ENCODE measurements around the gene NAV1.

The NAV1 gene

GRCh38 chr1:201554789-201555592, 16.1 kb downstream of the NAV1 start:
- no peaks in the 10 kb centered on the region for H3K9me3 ChIP-seq
- no peak overlapping the region for H3K4me3 ChIP-seq (ENCODE audit: low read depth in 1 of 2, low read length in 1 of 2)
- H3K27me3 ChIP-seq, result no peaks in the 10 kb centered on the region
- no peaks in the 10 kb centered on the region for H3K36me3 ChIP-seq
- no peak overlapping the region for H3K27ac ChIP-seq
- H3K4me1 ChIP-seq (ENCODE audit: control insufficient read depth in 1 of 2, insufficient read depth in 1 of 2, low read depth in 1 of 2, low read length in 1 of 2), result peaks cover 0 to 5% of the 10 kb centered on the region in 2 experiments
- TF ChIP-seq, protein P1, sequence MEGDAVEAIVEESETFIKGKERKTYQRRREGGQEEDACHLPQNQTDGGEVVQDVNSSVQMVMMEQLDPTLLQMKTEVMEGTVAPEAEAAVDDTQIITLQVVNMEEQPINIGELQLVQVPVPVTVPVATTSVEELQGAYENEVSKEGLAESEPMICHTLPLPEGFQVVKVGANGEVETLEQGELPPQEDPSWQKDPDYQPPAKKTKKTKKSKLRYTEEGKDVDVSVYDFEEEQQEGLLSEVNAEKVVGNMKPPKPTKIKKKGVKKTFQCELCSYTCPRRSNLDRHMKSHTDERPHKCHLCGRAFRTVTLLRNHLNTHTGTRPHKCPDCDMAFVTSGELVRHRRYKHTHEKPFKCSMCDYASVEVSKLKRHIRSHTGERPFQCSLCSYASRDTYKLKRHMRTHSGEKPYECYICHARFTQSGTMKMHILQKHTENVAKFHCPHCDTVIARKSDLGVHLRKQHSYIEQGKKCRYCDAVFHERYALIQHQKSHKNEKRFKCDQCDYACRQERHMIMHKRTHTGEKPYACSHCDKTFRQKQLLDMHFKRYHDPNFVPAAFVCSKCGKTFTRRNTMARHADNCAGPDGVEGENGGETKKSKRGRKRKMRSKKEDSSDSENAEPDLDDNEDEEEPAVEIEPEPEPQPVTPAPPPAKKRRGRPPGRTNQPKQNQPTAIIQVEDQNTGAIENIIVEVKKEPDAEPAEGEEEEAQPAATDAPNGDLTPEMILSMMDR (IDR thresholded peaks at IDR 0.05), result no peak

GRCh38 chr1:201555593-201555945, 16.6 kb downstream of the NAV1 start:
- TF ChIP-seq, protein P1 (IDR thresholded peaks at IDR 0.05), result no peak
- H3K9me3 ChIP-seq, result no peaks in the 10 kb centered on the region
- H3K27ac ChIP-seq, result no peak overlapping the region
- no peaks in the 10 kb centered on the region for H3K36me3 ChIP-seq
- H3K4me1 ChIP-seq (ENCODE audit: control insufficient read depth in 1 of 2, insufficient read depth in 1 of 2, low read depth in 1 of 2, low read length in 1 of 2), result peaks cover 0 to 5% of the 10 kb centered on the region in 2 experiments
- no peaks in the 10 kb centered on the region for H3K27me3 ChIP-seq
- no peak overlapping the region for H3K4me3 ChIP-seq (ENCODE audit: low read depth in 1 of 2, low read length in 1 of 2)

DNA sequence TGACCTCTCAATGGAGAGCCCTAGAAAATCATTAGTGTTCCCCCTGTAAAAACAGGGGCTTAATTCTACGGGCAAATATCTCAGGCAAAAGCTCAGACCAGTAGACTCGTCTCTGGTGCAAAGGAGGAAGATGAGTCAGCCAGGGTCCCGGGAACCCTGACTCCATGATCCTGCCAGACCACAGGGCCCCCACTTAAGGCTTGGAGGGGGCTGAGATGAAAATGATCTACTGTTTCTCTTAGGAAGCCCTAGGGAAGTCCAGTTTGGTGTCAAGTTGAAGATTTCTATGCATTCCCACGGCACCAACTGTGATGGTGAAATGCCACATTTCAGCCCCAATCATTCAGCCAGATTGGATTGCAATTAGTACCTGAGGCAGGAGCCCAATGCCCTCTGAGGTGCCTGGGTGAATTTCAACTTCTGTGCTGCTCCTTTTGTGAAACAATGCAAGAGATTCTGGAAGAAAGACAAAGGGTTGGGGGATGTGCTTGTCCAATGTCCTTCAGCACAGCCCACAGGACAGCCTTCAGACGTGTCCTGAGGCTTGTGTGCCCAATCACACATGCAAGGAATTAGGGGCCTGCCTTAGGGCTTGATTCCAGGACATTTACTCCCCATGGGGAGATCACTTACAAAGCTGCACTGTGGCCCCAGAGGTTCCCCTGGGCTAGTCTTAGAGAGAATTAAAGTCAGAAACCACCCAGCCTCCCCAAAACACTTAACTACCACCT, 18.1 kb downstream of the NAV1 start:
- H3K9me3 ChIP-seq, result no peaks in the 10 kb centered on the region
- TF ChIP-seq, protein P1 (IDR thresholded peaks at IDR 0.05), result no peak
- no peak overlapping the region for H3K4me3 ChIP-seq (ENCODE audit: low read depth in 1 of 2, low read length in 1 of 2)
- H3K36me3 ChIP-seq, result no peaks in the 10 kb centered on the region
- H3K27me3 ChIP-seq, result no peaks in the 10 kb centered on the region
- H3K27ac ChIP-seq, result no peak overlapping the region
- peaks cover 0 to 5% of the 10 kb centered on the region in 2 experiments for H3K4me1 ChIP-seq (ENCODE audit: control insufficient read depth in 1 of 2, insufficient read depth in 1 of 2, low read depth in 1 of 2, low read length in 1 of 2)

- Histone ChIP-seq H3K27ac (no peak overlapping the region), H3K9me3 (no peaks in the 10 kb centered on the region), H3K4me1 (ENCODE audit: control insufficient read depth in 1 of 2, insufficient read depth in 1 of 2, low read depth in 1 of 2, low read length in 1 of 2) (peaks cover 0 to 5% of the 10 kb centered on the region in 2 experiments), H3K27me3 (no peaks in the 10 kb centered on the region), H3K36me3 (no peaks in the 10 kb centered on the region), H3K4me3 (ENCODE audit: low read depth in 1 of 2, low read length in 1 of 2) (no peak overlapping the region)
- TF ChIP-seq, protein P1 (IDR thresholded peaks at IDR 0.05), result no peak
Measured at GRCh38 chr1:201557572-201557958, 18.6 kb downstream of the NAV1 start.

DNA sequence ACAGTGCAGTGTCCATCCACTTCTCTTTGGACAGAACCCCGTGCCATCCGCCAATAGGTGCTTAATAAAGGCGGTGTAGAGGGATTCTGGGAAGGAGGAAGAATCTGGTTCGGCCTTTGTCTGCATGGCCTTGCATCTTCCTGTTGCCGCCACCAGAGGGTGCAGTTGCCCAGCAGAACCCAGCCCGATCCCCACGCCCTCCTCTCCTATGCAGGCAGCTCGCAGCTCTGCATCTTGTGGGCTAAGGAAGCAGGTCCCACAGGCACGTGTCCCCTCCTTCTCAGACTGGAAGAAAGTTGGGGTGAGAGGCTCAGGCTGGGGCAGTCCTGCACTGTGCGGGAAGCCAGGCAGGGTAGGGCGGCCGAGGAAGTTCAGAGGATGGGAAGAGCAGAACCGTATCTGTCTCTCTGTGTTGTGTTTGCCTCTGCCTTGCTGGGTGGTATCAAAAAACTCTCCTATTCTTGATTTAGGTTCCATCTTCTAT, 20.8 kb downstream of the NAV1 start:
- Histone ChIP-seq H3K27me3 (no peaks in the 10 kb centered on the region), H3K27ac (no peak overlapping the region), H3K4me3 (ENCODE audit: low read depth in 1 of 2, low read length in 1 of 2) (no peak overlapping the region), H3K36me3 (no peaks in the 10 kb centered on the region), H3K4me1 (ENCODE audit: control insufficient read depth in 1 of 2, insufficient read depth in 1 of 2, low read depth in 1 of 2, low read length in 1 of 2) (peaks cover 0 to 5% of the 10 kb centered on the region in 2 experiments), H3K9me3 (no peaks in the 10 kb centered on the region)
- TF ChIP-seq, protein P1 (IDR thresholded peaks at IDR 0.05), result peak; percentile 92
